Neural crest cell (in vitro differentiated cells): Measurements from ENCODE around the gene KCNH8. TPM values are rescaled to one million over a fixed set of nuclear protein-coding genes. Genes with fewer than 3 reads are reported as not detected.

Experiments
- DNase-seq: peaks from one replicate; pipeline ENCODE4 v3.0.0; 2021; ENCODE audit warnings: low read depth, mixed read lengths, low spot score
- H3K27ac Mint-ChIP-seq: one replicate; pipeline ENCODE4 v1.8.0; 2021; ENCODE audit warnings: mild to moderate bottlenecking, mixed read lengths; ENCODE audit not compliant: unreplicated experiment
- H3K27me3 Mint-ChIP-seq: 2 replicates; pipeline ENCODE4 v1.8.0; 2021; ENCODE audit warnings: low read depth, mild to moderate bottlenecking, mixed read lengths
- H3K36me3 Mint-ChIP-seq: 2 replicates; pipeline ENCODE4 v1.8.0; 2021; ENCODE audit warnings: low read depth, mild to moderate bottlenecking, mixed read lengths
- H3K4me1 Mint-ChIP-seq: 2 replicates; pipeline ENCODE4 v1.8.0; 2021; ENCODE audit warnings: mixed read lengths
- H3K4me3 Mint-ChIP-seq: one replicate; pipeline ENCODE4 v1.8.0; 2021; ENCODE audit warnings: mild to moderate bottlenecking, mixed read lengths
- H3K9me3 Mint-ChIP-seq: 2 replicates; pipeline ENCODE4 v1.8.0; 2021; ENCODE audit warnings: mixed read lengths
- CTCF ChIP-seq: fragments of 200-600 bp; sonication (generic); conservative IDR thresholded peaks from 2 replicates; pipeline ENCODE4 v1.5.0; 2021; ENCODE audit warnings: antibody characterized with exemption, mild to moderate bottlenecking
- total RNA-seq: library from RNA; stranded (reverse); gene quantifications from 2 replicates; pipeline ENCODE4 v1.2.1, GENCODE V29; 2021

Gene KCNH8
- total RNA-seq, 1 donor from 2014 or later = 3.8 TPM

DNA sequence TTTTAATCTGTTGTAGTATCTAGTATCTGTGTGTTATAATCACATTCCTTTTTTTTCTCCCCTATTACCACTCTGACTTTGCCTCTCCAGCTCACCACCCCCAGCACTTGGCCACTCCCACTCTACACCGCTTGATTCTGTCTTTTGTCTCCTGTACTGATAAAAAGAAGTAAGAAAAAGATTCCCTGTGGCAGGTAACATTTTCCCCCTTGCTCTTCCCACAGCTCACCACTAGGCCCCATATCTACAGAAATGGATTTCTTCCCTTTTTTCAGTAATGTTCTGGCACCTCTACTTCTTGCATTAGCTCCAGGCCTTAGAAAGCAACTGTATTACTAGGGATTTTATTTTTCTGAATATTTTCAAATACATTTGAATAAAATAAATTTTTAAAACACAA lies 25.6 kb downstream of the KCNH8 start:
- Mint-ChIP-seq H3K9me3 (no peaks in the 10 kb centered on the region), H3K36me3 (no peaks in the 10 kb centered on the region), H3K4me1 (peaks cover 4% of the 10 kb centered on the region), H3K27me3 (no peaks in the 10 kb centered on the region), H3K27ac (peak overlapping the region; percentile 85), H3K4me3 (no peak overlapping the region)
- no peak for DNase-seq
- peak; percentile 42 for TF ChIP-seq CTCF

GRCh38 chr3:19183584-19183983 lies 35.3 kb downstream of the KCNH8 start:
- no peak for DNase-seq
- Mint-ChIP-seq H3K9me3 (no peaks in the 10 kb centered on the region), H3K4me3 (no peak overlapping the region), H3K36me3 (no peaks in the 10 kb centered on the region), H3K27ac (no peak overlapping the region), H3K4me1 (no peaks in the 10 kb centered on the region), H3K27me3 (no peaks in the 10 kb centered on the region)
- TF ChIP-seq CTCF = no peak

GRCh38 chr3:19190126-19190525 lies 41.8 kb downstream of the KCNH8 start:
- H3K4me1 Mint-ChIP-seq = no peaks in the 10 kb centered on the region
- no peaks in the 10 kb centered on the region for H3K27me3 Mint-ChIP-seq
- no peak overlapping the region for H3K4me3 Mint-ChIP-seq
- H3K36me3 Mint-ChIP-seq = no peaks in the 10 kb centered on the region
- no peak for TF ChIP-seq CTCF
- H3K9me3 Mint-ChIP-seq = no peaks in the 10 kb centered on the region
- no peak overlapping the region for H3K27ac Mint-ChIP-seq
- DNase-seq = no peak

DNA sequence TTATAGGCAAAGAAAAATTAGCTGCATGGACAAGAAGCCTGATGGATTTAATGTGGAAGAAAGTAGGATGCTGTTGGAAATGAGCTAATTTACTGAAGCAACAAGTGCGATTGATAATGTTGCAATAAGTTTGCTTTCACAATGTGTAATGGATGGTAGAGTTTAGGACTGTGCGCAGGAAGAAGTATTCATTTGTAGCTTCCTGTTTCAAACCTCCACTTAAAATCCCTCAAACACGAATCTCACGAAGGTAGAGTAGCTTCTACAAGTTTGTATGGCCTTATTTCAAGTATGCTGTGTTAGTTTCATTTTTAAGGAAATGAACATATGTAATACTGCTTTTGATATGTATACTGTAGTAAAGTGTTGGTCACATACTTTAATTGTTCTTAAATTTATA lies 42.3 kb downstream of the KCNH8 start:
- Mint-ChIP-seq H3K27me3 (no peaks in the 10 kb centered on the region), H3K27ac (no peak overlapping the region), H3K9me3 (no peaks in the 10 kb centered on the region), H3K36me3 (no peaks in the 10 kb centered on the region), H3K4me1 (no peaks in the 10 kb centered on the region), H3K4me3 (no peak overlapping the region)
- DNase-seq = no peak
- no peak for TF ChIP-seq CTCF

DNA sequence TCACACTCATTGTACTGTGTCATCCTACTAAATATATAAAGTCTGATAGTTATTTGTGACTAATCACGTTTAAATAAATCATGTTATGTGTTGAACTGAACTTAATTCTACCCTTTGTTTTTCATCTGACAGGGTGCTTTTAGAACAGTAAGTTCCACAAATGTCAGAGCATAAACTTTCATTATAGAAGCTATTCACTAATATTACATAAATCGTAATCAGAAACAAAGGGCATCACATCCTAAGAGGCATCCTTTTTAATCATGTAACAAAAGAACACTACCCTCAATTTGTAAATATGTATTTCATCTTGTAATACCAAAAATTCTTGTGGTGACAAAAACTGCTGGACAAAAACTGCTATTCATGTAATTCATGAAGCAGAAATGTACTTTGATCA lies 50.8 kb downstream of the KCNH8 start:
- no peaks in the 10 kb centered on the region for H3K36me3 Mint-ChIP-seq
- H3K27ac Mint-ChIP-seq = no peak overlapping the region
- no peak overlapping the region for H3K4me3 Mint-ChIP-seq
- TF ChIP-seq CTCF = no peak
- H3K4me1 Mint-ChIP-seq = peaks cover 13% of the 10 kb centered on the region
- no peaks in the 10 kb centered on the region for H3K9me3 Mint-ChIP-seq
- H3K27me3 Mint-ChIP-seq = no peaks in the 10 kb centered on the region
- no peak for DNase-seq

DNA sequence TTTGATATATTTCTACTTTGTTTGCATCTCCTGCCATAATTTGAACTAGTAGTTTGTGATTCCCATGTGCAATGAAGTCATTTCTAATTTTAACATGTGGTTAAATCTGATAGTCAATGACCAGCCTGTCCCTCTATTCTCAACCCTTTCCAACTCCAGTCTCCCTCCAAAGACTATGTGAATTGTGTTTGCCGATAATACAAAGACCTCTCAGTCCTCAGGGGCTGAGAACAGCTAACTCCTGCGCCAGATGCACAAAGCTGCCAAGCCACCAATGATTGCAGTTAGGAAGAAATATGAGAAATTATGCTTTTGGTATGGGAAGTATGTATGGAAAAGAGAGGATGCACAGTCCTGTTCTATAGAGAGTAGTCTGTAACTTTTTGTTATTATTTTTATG lies 54.0 kb downstream of the KCNH8 start:
- H3K4me3 Mint-ChIP-seq = peak overlapping the region; percentile 4
- H3K36me3 Mint-ChIP-seq = no peaks in the 10 kb centered on the region
- H3K27ac Mint-ChIP-seq = peak overlapping the region; percentile 1
- peaks cover 14% of the 10 kb centered on the region for H3K4me1 Mint-ChIP-seq
- no peak for DNase-seq
- H3K27me3 Mint-ChIP-seq = no peaks in the 10 kb centered on the region
- TF ChIP-seq CTCF = no peak
- no peaks in the 10 kb centered on the region for H3K9me3 Mint-ChIP-seq
